ENCODE results near the gene RPS15.

The RPS15 gene

GRCh38 chr19:1450735-1451731 lies 12.8 kb downstream of the RPS15 start:
- no peak for DNase-seq (ENCODE audit: extremely low read depth in 1 of 2, low read depth in 1 of 2)

GRCh38 chr19:1451916-1452801 lies 14.0 kb downstream of the RPS15 start:
- no peak for DNase-seq (ENCODE audit: extremely low read depth in 1 of 2, low read depth in 1 of 2)

DNA sequence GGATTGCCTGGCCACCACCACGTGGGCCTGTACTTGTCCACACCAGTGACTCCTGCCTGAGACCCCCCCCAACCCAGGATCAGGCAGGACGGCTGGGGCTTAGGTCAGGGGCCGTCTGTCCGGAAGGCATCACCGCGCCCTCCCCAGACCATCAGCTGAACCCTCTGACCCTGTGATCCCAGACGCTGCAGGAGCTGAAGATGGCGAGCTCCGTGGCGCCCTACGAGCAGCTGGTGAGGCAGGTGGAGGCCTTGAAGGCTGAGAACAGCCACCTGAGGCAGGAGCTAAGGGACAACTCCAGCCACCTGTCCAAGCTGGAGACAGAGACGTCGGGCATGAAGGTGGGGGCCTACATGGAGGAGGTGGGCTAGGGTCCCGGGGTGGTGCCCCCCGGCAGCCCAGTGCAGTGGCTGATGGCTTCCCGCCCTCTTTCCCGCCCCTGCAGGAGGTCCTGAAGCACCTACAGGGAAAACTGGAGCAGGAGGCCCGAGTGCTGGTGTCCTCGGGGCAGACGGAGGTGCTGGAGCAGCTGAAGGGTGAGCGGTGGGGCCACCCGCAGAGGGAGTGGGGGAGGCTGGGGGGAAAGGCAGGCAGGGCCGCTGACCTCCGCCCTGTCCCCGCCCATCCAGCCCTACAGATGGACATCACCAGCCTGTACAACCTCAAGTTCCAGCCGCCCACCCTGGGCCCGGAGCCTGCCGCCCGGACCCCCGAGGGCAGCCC lies 14.8 kb downstream of the RPS15 start:
- DNase-seq (ENCODE audit: extremely low read depth in 1 of 2, low read depth in 1 of 2), result no peak

GRCh38 chr19:1453525-1454364 lies 15.5 kb downstream of the RPS15 start:
- DNase-seq (ENCODE audit: extremely low read depth in 1 of 2, low read depth in 1 of 2), result no peak

DNA sequence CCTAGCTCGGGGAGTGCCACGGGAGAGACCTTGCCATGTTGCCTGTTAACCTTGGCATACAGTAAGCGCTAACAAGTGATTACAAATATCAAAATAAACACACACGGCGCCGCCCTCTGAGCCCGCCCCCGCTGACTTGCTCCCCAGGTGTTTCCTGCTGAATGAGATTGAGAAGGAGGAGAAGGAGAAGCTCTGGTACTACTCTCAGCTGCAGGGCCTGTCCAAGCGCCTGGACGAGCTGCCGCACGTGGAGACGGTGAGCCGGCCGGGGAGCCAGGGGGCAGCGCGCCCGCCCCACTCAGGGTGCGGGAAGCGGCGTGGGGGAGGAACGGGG lies 16.8 kb downstream of the RPS15 start:
- no peak for DNase-seq (ENCODE audit: extremely low read depth in 1 of 2, low read depth in 1 of 2)

DNA sequence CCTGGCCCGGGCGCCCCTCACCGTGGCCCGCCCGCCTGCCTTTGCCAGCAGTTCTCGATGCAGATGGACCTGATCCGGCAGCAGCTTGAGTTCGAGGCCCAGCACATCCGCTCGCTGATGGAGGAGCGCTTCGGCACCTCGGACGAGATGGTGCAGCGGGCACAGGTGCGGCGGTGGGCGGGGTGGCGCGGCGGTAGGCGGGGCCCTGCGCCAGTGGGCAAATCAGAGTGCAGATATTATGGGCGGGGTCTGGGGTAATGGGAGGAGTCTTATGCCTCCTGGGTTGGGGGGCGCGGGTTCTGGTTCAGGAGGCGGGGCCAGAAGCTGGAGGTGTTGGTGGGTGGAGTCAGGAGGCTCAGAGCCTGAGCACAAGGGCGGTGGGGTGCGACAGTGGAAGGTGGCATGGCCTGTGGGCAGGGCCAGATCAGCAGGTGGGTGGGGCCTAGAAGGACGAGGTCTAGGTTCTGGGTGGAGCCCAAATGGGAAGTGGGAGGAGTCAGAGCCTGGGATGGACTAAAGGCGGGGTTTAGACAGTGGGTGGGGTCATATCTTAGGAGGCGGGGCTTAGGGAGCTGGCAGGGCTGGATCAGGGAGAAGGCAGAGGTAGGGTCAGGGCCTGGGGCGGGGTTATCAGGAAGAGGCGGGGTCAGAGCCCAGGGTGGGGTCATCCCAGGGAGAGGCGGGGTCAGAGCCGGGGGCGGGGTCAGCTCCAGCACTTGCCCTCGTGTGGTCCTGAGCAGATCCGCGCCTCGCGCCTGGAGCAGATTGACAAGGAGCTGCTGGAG lies 17.3 kb downstream of the RPS15 start:
- no peak for DNase-seq (ENCODE audit: extremely low read depth in 1 of 2, low read depth in 1 of 2)

DNA sequence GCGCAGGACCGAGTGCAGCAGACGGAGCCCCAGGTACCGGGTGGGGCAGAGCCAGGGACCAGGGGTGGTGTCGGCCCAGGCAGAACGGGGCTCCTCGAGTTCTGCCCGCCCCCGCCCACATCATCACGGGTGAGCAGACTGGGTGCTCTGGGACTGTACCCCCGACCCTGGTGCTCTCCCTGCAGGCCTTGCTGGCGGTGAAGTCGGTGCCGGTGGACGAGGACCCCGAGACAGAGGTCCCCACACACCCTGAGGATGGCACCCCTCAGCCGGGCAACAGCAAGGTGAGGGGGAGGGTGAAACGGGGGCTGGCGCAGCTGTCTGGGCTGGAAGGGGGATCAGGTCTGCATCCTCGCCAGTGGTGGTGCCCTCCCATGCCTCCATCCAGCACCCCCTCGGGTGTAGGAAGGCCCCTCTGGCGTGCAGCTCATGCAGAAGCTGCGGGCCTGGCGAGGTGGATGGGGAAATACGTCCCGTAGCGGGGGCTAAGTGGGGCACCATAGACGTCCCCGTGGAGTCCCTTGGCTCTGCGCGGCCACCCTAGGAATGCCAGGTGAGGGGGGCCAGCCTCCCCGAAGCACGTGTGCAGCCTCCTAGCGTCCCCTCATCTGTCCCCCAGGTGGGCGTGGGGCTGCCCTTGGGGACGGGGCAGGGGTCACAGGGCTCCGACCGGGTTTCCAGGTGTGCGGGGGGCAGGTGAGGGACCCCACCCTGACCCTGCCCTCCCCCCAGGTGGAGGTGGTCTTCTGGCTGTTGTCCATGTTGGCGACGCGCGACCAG lies 18.1 kb downstream of the RPS15 start:
- DNase-seq (ENCODE audit: extremely low read depth in 1 of 2, low read depth in 1 of 2), result no peak

DNA sequence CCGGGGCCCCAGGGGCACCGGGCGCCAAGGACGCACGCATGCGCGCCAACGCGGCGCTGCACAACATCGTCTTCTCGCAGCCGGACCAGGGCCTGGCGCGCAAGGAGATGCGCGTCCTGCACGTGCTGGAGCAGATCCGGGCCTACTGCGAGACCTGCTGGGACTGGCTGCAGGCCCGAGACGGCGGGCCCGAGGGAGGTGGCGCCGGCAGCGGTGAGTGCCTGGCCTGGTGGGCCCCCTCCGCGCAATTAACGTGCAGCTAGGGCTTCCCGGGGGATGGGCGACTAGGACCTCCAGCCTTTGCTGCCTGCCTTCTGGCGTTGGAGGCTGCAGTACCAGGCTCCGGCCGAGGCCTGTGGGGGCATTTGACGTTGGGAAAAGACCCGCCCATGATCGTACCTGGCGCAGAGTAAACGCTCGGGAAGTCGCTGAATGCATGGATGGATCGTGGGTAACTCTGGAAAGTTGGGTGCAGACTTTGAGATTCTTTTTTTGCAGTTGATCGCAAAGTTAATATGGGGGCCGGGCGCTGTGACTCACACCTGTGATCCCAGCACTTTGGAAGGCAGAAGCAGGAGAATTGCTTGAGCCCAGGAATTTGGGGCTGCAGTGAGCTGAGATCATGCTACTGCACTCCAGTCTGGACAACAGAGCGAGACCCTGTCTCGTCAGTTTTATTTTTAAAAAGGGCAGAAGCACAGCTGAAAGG lies 19.0 kb downstream of the RPS15 start:
- no peak for DNase-seq (ENCODE audit: extremely low read depth in 1 of 2, low read depth in 1 of 2)

- DNase-seq (ENCODE audit: extremely low read depth in 1 of 2, low read depth in 1 of 2), result no peak
These were observed 19.7 kb downstream of the RPS15 start for GRCh38 chr19:1457892-1458291.

- no peak for DNase-seq (ENCODE audit: extremely low read depth in 1 of 2, low read depth in 1 of 2)
These were observed 21.3 kb downstream of the RPS15 start for GRCh38 chr19:1459479-1459878.

DNA sequence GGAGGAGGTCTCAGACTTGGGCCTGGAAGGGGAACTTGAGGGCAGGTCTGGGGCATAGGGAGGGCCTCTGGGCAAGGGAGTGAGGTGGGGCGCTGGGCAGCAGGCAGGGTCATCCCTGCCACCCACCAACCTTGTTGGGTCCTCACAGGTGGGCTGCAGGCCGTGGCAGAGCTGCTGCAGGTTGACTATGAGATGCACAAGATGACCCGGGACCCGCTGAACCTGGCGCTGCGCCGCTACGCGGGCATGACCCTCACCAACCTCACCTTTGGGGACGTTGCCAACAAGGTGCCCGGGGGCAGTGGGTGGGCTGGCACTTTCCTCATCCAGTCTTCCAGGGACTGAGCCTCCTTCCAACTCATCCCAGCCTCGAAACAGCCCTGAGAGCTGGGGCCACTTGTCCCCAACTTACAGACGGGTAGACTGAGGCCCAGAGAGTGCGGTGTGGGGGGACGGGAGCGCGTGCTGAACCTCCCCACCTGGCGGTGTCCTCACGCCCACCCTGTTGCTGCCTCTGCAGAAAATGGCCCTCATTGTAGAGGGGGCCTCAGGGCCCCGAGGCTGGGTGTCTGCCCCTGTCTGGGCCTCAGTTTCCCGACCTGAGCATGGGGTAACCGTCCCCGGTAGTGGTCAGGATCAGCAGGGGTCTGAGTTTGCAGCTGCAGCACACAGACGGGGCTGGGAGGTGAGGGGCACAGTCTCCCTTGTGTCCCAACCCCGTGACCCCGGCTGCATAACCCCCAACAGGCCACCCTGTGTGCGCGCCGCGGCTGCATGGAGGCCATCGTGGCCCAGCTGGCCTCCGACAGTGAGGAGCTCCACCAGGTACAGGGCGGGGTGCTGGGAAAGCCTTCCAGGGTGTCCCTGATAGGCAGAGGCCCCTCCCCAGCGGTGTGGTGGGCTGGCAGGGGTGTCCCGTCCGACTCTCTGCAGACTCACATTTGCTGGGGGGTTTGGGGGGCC lies 22.1 kb downstream of the RPS15 start:
- no peak for DNase-seq (ENCODE audit: extremely low read depth in 1 of 2, low read depth in 1 of 2)

GRCh38 chr19:1461862-1462261 lies 23.7 kb downstream of the RPS15 start:
- no peak for DNase-seq (ENCODE audit: extremely low read depth in 1 of 2, low read depth in 1 of 2)

DNA sequence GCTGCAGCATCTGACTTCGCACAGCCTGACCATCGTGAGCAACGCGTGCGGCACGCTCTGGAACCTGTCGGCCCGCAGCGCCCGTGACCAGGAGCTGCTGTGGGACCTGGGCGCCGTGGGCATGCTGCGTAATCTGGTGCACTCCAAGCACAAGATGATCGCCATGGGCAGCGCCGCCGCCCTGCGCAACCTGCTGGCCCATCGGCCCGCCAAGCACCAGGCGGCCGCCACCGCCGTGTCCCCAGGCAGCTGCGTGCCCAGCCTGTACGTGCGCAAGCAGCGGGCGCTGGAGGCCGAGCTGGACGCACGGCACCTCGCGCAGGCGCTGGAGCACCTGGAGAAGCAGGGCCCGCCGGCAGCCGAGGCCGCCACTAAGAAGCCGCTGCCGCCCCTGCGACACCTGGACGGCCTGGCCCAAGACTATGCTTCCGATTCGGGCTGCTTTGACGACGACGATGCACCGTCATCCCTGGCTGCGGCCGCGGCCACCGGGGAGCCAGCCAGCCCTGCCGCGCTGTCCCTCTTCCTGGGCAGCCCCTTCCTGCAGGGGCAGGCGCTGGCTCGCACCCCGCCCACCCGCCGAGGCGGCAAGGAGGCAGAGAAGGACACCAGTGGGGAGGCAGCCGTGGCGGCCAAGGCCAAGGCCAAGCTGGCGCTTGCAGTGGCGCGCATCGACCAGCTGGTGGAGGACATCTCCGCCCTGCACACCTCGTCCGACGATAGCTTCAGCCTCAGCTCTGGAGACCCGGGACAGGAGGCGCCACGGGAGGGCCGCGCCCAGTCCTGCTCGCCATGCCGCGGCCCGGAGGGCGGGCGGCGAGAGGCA lies 27.2 kb downstream of the RPS15 start:
- DNase-seq (ENCODE audit: extremely low read depth in 1 of 2, low read depth in 1 of 2), result no peak

- no peak for DNase-seq (ENCODE audit: extremely low read depth in 1 of 2, low read depth in 1 of 2)
These were observed 27.8 kb downstream of the RPS15 start for GRCh38 chr19:1466018-1466460.

- DNase-seq (ENCODE audit: extremely low read depth in 1 of 2, low read depth in 1 of 2), result no peak
These were observed 28.4 kb downstream of the RPS15 start for GRCh38 chr19:1466461-1467214.

- no peak for DNase-seq (ENCODE audit: extremely low read depth in 1 of 2, low read depth in 1 of 2)
These were observed 29.0 kb downstream of the RPS15 start for GRCh38 chr19:1467215-1467489.
